ENCODE measurements around the gene SREBF2.

The SREBF2 gene

GRCh38 chr22:41940832-41941765 lies 108.2 kb downstream of the SREBF2 start:
- peaks cover 3% of the 10 kb centered on the region; the same call in 1 of the 2 replicates for H4K20me1 ChIP-seq (ENCODE audit: insufficient read depth, low read length)
- peaks cover 57% of the 10 kb centered on the region for H3K36me3 ChIP-seq (replicated peaks; ENCODE audit: low read depth, low read length)
- H3K9ac ChIP-seq (ENCODE audit: low read length): peak overlapping the region; percentile 3; the same call in 1 of the 2 replicates
- H3K27me3 ChIP-seq (ENCODE audit: low read depth, low read length): no peaks in the 10 kb centered on the region
- peak overlapping the region; percentile 14 for H3K4me2 ChIP-seq (ENCODE audit: low read length)
- no peaks in the 10 kb centered on the region for H3K9me3 ChIP-seq (ENCODE audit: insufficient read depth, low read length)
- peak overlapping the region; percentile 82 for H3K27ac ChIP-seq (ENCODE audit: low read length)
- H3K79me2 ChIP-seq (ENCODE audit: low read length): peaks cover 48% of the 10 kb centered on the region
- no peak overlapping the region for H3K4me3 ChIP-seq (ENCODE audit: low read length)
- H3K4me1 ChIP-seq (ENCODE audit: low read length): peaks cover 38% of the 10 kb centered on the region
- no peak overlapping the region for H2AFZ ChIP-seq (ENCODE audit: low read depth, low read length)
- peak; percentile 91 for TF ChIP-seq CTCF (IDR thresholded peaks at IDR 0.05; ENCODE audit: low read depth, low read length)
- TF ChIP-seq EZH2phosphoT487 (IDR thresholded peaks at IDR 0.05; ENCODE audit: low read depth): no peak

GRCh38 chr22:41943661-41944209 lies 110.8 kb downstream of the SREBF2 start:
- Histone ChIP-seq H3K4me2 (ENCODE audit: low read length) (no peak overlapping the region), H3K27ac (ENCODE audit: low read length) (no peak overlapping the region), H4K20me1 (ENCODE audit: insufficient read depth, low read length) (peaks cover 3% of the 10 kb centered on the region; the same call in 1 of the 2 replicates), H2AFZ (ENCODE audit: low read depth, low read length) (no peak overlapping the region), H3K27me3 (ENCODE audit: low read depth, low read length) (no peaks in the 10 kb centered on the region), H3K36me3 (replicated peaks; ENCODE audit: low read depth, low read length) (peaks cover 44% of the 10 kb centered on the region), H3K9ac (ENCODE audit: low read length) (no peak overlapping the region), H3K4me3 (ENCODE audit: low read length) (no peak overlapping the region), H3K4me1 (ENCODE audit: low read length) (peaks cover 39% of the 10 kb centered on the region), H3K79me2 (ENCODE audit: low read length) (peaks cover 62% of the 10 kb centered on the region), H3K9me3 (ENCODE audit: insufficient read depth, low read length) (no peaks in the 10 kb centered on the region)
- no peak for TF ChIP-seq CTCF (IDR thresholded peaks at IDR 0.05; ENCODE audit: low read depth, low read length)
- no peak for TF ChIP-seq EZH2phosphoT487 (IDR thresholded peaks at IDR 0.05; ENCODE audit: low read depth)

GRCh38 chr22:41946629-41947423 lies 113.9 kb downstream of the SREBF2 start, which contains the start of gene CENPM:
Gene CENPM (minus strand): TSS chr22:41947152. CDS start chr22:41947076, 76 bp downstream.
- Histone ChIP-seq H4K20me1 (ENCODE audit: insufficient read depth, low read length) (no peaks in the 10 kb centered on the region), H3K27me3 (ENCODE audit: low read depth, low read length) (no peaks in the 10 kb centered on the region), H3K4me2 (ENCODE audit: low read length) (peak within 1 kb of the TSS; percentile 99), H3K27ac (ENCODE audit: low read length) (peak within 1 kb of the TSS; percentile 77), H3K9ac (ENCODE audit: low read length) (peak within 1 kb of the TSS; percentile 85), H2AFZ (ENCODE audit: low read depth, low read length) (peak within 1 kb of the TSS; percentile 48), H3K79me2 (ENCODE audit: low read length) (peaks cover 48% of the 10 kb centered on the region), H3K4me3 (ENCODE audit: low read length) (peak within 1 kb of the TSS; percentile 82), H3K4me1 (ENCODE audit: low read length) (peaks cover 51% of the 10 kb centered on the region), H3K36me3 (replicated peaks; ENCODE audit: low read depth, low read length) (peaks cover 31% of the 10 kb centered on the region), H3K9me3 (ENCODE audit: insufficient read depth, low read length) (no peaks in the 10 kb centered on the region)
- no peak for TF ChIP-seq EZH2phosphoT487 (IDR thresholded peaks at IDR 0.05; ENCODE audit: low read depth)
- TF ChIP-seq CTCF (IDR thresholded peaks at IDR 0.05; ENCODE audit: low read depth, low read length): no peak
